NK-92 (cell line): ENCODE measurements around the gene APOL3.
"Not testable (repeated sequence)": the region's sequence is repeated elsewhere in the genome, so short reads cannot be mapped to it uniquely, and the experiment has no call there.

Experiments
- DNase-seq: peaks from one replicate; lab custom pipeline; 2025; ENCODE audit not compliant: unreplicated experiment; lab: John Stamatoyannopoulos, UW

APOL3 gene

GRCh38 chr22:36104435-36104834 lies 56.1 kb downstream of the APOL3 start:
- no peak for DNase-seq

DNA sequence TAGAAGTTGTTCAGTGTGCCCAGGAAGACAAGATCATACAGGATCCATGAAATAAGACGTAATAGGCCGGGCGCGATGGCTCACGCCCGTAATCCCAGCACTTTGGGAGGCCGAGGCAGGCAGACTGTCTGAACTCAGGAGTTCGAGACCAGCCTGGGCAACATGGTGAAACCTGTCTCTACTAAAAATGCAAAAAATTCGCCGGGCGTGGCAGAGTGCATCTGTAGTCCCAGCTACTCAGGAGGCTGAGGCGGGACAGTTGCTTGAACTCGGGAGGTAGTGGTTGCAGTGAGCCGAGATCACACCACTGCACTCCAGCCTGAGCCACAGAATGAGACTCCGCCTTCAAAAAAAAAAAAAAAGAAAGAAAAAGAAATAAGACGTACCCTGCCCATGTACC lies 56.7 kb downstream of the APOL3 start:
- no peak for DNase-seq

DNA sequence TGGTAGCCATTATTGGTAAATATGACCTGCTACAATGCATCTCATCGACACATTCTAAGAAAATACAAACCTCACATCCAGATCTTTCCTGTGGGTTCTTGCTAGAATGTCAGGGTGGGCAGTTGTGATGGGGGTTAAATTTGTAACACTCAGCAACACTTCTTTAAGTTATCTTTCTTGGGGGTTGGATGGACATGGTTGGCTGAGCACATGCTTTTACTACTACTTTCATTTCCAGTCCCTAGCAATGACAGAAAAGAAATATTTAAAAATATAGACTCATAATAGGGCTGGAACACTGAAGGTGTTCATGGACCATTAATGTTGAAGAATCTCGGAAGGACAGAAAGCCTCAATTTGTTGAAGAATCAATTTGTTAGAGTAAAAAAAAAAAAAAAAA lies 57.6 kb downstream of the APOL3 start:
- DNase-seq, result no peak

DNA sequence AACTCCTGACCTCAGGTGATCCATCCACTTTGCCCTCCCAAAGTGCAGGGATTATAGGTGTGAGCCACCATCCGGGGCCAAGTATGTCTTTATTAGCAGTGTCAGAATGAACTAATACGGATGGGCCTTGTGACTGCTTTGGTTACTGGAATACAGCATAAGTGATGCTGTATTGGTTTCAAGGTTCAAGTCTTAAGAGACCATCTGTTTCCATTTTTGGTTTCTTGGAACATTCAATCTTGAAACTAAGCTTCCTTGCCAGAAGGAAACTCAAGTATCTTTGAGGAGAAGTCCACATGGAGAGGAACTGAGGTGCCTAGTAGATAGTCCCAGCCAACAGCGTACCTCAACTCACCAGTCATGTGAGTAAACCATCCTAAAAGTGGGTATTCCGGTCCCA lies 58.8 kb downstream of the APOL3 start:
- DNase-seq, result no peak

GRCh38 chr22:36100908-36101307 lies 59.6 kb downstream of the APOL3 start:
- not testable (repeated sequence) for DNase-seq

GRCh38 chr22:36100134-36100824 lies 60.3 kb downstream of the APOL3 start:
- no peak for DNase-seq

- not testable (repeated sequence) for DNase-seq
Measured at GRCh38 chr22:36099561-36099960, 61.0 kb downstream of the APOL3 start.

- DNase-seq, result no peak
Measured at GRCh38 chr22:36097880-36098279, 62.7 kb downstream of the APOL3 start.

DNA sequence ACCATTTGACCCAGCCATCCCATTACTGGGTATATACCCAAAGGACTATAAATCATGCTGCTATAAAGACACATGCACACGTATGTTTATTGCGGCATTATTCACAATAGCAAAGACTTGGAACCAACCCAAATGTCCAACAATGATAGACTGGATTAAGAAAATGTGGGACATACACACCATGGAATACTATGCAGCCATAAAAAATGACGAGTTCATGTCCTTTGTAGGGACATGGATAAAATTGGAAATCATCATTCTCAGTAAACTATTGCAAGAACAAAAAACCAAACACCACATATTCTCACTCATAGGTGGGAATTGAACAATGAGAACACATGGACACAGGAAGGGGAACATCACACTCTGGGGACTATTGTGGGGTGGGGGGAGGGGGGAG lies 69.8 kb downstream of the APOL3 start:
- not testable (repeated sequence) for DNase-seq
